T-helper 1 cell treated with Interleukin-12 subunit alpha and Interleukin-12 subunit beta and Interleukin-4 antibody, amounts not matched to agents 30 ng/mL and 1 ng/mL, for 36 hours (primary cell): ENCODE data around the gene C19orf81. TPM values are rescaled to one million over a fixed set of nuclear protein-coding genes. Genes with fewer than 3 reads are reported as not detected.

Experiments used
- intact Hi-C: fragments of 100-400 bp; cut with micrococcal nuclease; formaldehyde crosslinking; loops from one replicate; pipeline ENCODE4 v1.15.1; 2024
- total RNA-seq: library from RNA; stranded (reverse); gene quantifications from 2 replicates; pipeline ENCODE4 v1.2.3, GENCODE V29; 2022

C19orf81 gene
- total RNA-seq, 1 donor from 2014 or later = not detected

DNA sequence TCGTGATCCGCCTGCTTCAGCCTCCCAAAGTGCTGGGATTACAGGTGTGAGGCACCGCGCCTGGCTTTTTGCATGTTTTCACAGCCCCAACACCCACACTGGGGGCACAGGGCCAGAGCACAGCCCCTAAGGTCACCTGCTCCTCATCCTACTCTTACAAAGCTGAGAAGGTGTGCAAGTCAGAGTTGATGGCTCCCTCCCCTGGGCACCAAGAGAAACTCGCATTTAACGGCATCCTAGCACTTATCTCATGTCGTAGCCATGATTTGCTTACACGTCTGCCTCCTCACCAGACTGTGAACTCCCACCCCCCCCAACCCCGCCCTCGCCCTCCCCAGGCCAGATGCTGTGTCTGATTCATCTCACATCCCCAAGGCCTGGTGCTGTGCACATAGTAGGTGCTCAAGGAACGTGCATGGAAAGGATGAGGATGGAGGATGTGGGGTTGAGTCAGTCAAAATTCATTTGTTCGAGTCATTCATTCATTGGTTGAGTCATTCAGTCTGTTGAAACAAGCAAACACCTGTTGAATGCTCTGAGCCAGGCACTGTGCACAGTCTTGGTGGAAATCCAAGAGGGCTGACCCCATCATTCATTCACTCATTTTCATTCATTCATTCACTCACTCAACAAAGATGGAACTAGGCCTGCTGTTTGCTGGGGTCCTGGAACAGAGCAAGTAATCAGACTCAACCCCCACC is 59.1 kb downstream of the C19orf81 start:
- intact Hi-C loops = no loop called here

Other genes with a start within 250 kb of the C19orf81 start
- 0.86 and 0.95 TPM in 2 replicates for gene SPIB, start 230.5 kb upstream of the C19orf81 start, total RNA-seq
- gene MYBPC2, start 216.6 kb upstream of the C19orf81 start, total RNA-seq = 0.44 and 0.76 TPM in 2 replicates
- gene EMC10, start 172.9 kb upstream of the C19orf81 start, total RNA-seq = 81.8 and 81.9 TPM in 2 replicates
- gene GARIN5A, start 172.6 kb upstream of the C19orf81 start, total RNA-seq = 0.22 and 0.37 TPM in 2 replicates
- gene JOSD2, start 138.3 kb upstream of the C19orf81 start, total RNA-seq = 40.0 and 40.5 TPM in 2 replicates
- not detected in 2 replicates for gene ASPDH, start 135.5 kb upstream of the C19orf81 start, total RNA-seq
- not detected in 2 replicates for gene LRRC4B, start 81.0 kb upstream of the C19orf81 start, total RNA-seq
- not detected in 2 replicates for gene SYT3, start 9.6 kb upstream of the C19orf81 start, total RNA-seq
- not detected in 2 replicates for gene SHANK1, start 70.4 kb downstream of the C19orf81 start, total RNA-seq
- gene CLEC11A, start 73.9 kb downstream of the C19orf81 start, total RNA-seq = 0.80 and 0.93 TPM in 2 replicates
- not detected in 2 replicates for gene GPR32, start 121.0 kb downstream of the C19orf81 start, total RNA-seq
- gene ACP4, start 141.0 kb downstream of the C19orf81 start, total RNA-seq = not detected in 2 replicates
- gene KLK1, start 174.3 kb downstream of the C19orf81 start, total RNA-seq = 1.1 and 1.6 TPM in 2 replicates
- gene KLK15, start 184.1 kb downstream of the C19orf81 start, total RNA-seq = not detected in 2 replicates
- gene KLK3, start 205.5 kb downstream of the C19orf81 start, total RNA-seq = not detected in 2 replicates
- gene KLK2, start 224.0 kb downstream of the C19orf81 start, total RNA-seq = 0.24 TPM in 1 of 2 replicates, not detected in the other